ENCODE results near the gene IL21. TPM values are rescaled to one million over a fixed set of nuclear protein-coding genes. Genes with fewer than 3 reads are reported as not detected.

IL21 gene
- total RNA-seq, 1 experiment from 2014 or later, result not detected

- no peak overlapping the region for H3K27ac ChIP-seq (ENCODE audit: low read length)
- POLR2A ChIA-PET, result no interaction called here
- H3K36me3 ChIP-seq (ENCODE audit: control insufficient read depth, insufficient read depth, low read length), result no peaks in the 10 kb centered on the region
- TF ChIP-seq CTCF (IDR thresholded peaks at IDR 0.05) (no peak), REST (IDR thresholded peaks at IDR 0.05; ENCODE audit: insufficient read depth in 1 of 2, low read depth in 2 of 2, low read length in 1 of 2) (no peak), POLR2AphosphoS5 (IDR thresholded peaks at IDR 0.05; ENCODE audit: low read depth, low read length) (no peak), SIN3A (IDR thresholded peaks at IDR 0.05; ENCODE audit: borderline replicate concordance, insufficient read depth, low read depth, low read length) (no peak), TCF7L2 (IDR thresholded peaks at IDR 0.05; ENCODE audit: low read depth, low read length) (no peak)
- no peaks in the 10 kb centered on the region for H3K4me1 ChIP-seq (ENCODE audit: control insufficient read depth, insufficient read depth, low read length)
- intact Hi-C loops (cut with micrococcal nuclease; ENCODE audit: unreplicated experiment) (no loop called here), in situ Hi-C loops (cut with HindIII; ENCODE audit: low pct_unique_long_range_greater_than_20kb, low sequenced_read_pairs) (no loop called here)
- no peaks in the 10 kb centered on the region for H3K27me3 ChIP-seq (ENCODE audit: control insufficient read depth, insufficient read depth, low read length)
- BruUV-seq (replicated peaks), result no TSS peak
- no peaks in the 10 kb centered on the region for H3K9me3 ChIP-seq (ENCODE audit: control insufficient read depth, insufficient read depth, low read depth, low read length)
- DNase-seq (ENCODE audit: low read depth, low spot score) (no peak), ATAC-seq (no peak)
- H3K4me3 ChIP-seq (ENCODE audit: low read depth in 2 of 2, low read length in 2 of 2), result no peak overlapping the region
- CTCF ChIA-PET, result interaction anchor here (0.6 kb wide), 1 partner anchor 16 kb away, joined by 3 read pairs; no protein-coding TSS in a partner anchor
Measured at GRCh38 chr4:122665161-122665929, 44.5 kb upstream of the IL21 start.

GRCh38 chr4:122663814-122664610, 43.1 kb upstream of the IL21 start:
- no peak overlapping the region for H3K27ac ChIP-seq (ENCODE audit: low read length)
- in situ Hi-C loops (cut with HindIII; ENCODE audit: low pct_unique_long_range_greater_than_20kb, low sequenced_read_pairs) (no loop called here), intact Hi-C loops (cut with micrococcal nuclease; ENCODE audit: unreplicated experiment) (no loop called here)
- ChIA-PET POLR2A (no interaction called here), CTCF (no interaction called here)
- H3K4me3 ChIP-seq (ENCODE audit: low read depth in 2 of 2, low read length in 2 of 2), result no peak overlapping the region
- H3K27me3 ChIP-seq (ENCODE audit: control insufficient read depth, insufficient read depth, low read length), result no peaks in the 10 kb centered on the region
- no peaks in the 10 kb centered on the region for H3K9me3 ChIP-seq (ENCODE audit: control insufficient read depth, insufficient read depth, low read depth, low read length)
- no TSS peak for BruUV-seq (replicated peaks)
- no peaks in the 10 kb centered on the region for H3K4me1 ChIP-seq (ENCODE audit: control insufficient read depth, insufficient read depth, low read length)
- no peak for DNase-seq (ENCODE audit: low read depth, low spot score)
- TF ChIP-seq REST (IDR thresholded peaks at IDR 0.05; ENCODE audit: insufficient read depth in 1 of 2, low read depth in 2 of 2, low read length in 1 of 2) (no peak), POLR2AphosphoS5 (IDR thresholded peaks at IDR 0.05; ENCODE audit: low read depth, low read length) (no peak), CTCF (IDR thresholded peaks at IDR 0.05) (no peak), TCF7L2 (IDR thresholded peaks at IDR 0.05; ENCODE audit: low read depth, low read length) (no peak), SIN3A (IDR thresholded peaks at IDR 0.05; ENCODE audit: borderline replicate concordance, insufficient read depth, low read depth, low read length) (no peak)
- H3K36me3 ChIP-seq (ENCODE audit: control insufficient read depth, insufficient read depth, low read length), result no peaks in the 10 kb centered on the region
- ATAC-seq, result no peak
